Tibial nerve (tissue), 4 donors: ENCODE results near the gene MAPT.

Source experiments
- EP300 ChIP-seq, 2 donors: sonication (generic); formaldehyde crosslinking; IDR thresholded peaks; one replicate each; pipeline ENCODE4 v1.6.1; 2017; ENCODE audit warnings: antibody characterized with exemption in 2 of 2, mild to moderate bottlenecking in 1 of 2
- TF ChIP-seq, protein P1 (sequence below), 5 experiments: fragments of 200-600 bp in 3 of 5; fragments of 450-650 bp in 2 of 5; sonication (generic) in 3 of 5; IDR thresholded peaks; one replicate each; pipeline ENCODE4 v1.5.1; 2016 to 2019; ENCODE audit warnings: antibody characterized with exemption in 5 of 5, mild to moderate bottlenecking in 3 of 5, moderate library complexity in 2 of 5

DNA sequence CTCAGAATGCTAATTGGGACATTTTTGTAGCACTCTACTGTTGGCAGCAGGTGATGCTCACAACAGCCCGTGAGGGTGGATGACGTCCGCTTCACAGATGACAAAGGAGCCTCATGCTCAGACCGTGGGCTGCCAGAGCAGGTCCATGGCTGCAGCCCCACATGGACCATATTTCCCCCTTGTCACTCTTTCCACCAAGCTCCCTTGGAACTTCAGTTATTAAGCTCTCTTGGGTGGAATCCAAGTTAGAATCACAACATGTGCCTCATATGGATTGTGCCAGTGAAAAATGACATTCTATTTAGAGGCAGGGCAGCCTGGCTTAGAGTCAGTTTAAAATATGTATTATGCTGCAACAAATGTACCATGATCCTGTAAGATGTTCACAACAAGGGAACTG, 71.5 kb downstream of the MAPT start:
- TF ChIP-seq, protein P1, sequence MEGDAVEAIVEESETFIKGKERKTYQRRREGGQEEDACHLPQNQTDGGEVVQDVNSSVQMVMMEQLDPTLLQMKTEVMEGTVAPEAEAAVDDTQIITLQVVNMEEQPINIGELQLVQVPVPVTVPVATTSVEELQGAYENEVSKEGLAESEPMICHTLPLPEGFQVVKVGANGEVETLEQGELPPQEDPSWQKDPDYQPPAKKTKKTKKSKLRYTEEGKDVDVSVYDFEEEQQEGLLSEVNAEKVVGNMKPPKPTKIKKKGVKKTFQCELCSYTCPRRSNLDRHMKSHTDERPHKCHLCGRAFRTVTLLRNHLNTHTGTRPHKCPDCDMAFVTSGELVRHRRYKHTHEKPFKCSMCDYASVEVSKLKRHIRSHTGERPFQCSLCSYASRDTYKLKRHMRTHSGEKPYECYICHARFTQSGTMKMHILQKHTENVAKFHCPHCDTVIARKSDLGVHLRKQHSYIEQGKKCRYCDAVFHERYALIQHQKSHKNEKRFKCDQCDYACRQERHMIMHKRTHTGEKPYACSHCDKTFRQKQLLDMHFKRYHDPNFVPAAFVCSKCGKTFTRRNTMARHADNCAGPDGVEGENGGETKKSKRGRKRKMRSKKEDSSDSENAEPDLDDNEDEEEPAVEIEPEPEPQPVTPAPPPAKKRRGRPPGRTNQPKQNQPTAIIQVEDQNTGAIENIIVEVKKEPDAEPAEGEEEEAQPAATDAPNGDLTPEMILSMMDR (IDR thresholded peaks at IDR 0.05) = no peak
- no peak for TF ChIP-seq EP300 (IDR thresholded peaks at IDR 0.05)
